Panc1 (cell line): ENCODE measurements around the gene FRMD8. TPM values are rescaled to one million over a fixed set of nuclear protein-coding genes. Genes with fewer than 3 reads are reported as not detected.

Experiments
- ATAC-seq: fragments of 200-7000 bp; cut with Tn5 transposase; 2 replicates; pipeline ENCODE4 v1.9.1; 2020; ENCODE audit warnings: mild to moderate bottlenecking, moderate library complexity
- Bru-seq: library from RNA; stranded (reverse); fragments of 400-500 nt; gene quantifications from one replicate; lab custom pipeline; 2021; lab: Mats Ljungman, UMichigan
- BruChase-seq, 2 experiments: library from RNA; stranded (reverse); fragments of 400-500 nt; gene quantifications; one replicate each; lab custom pipeline; 2021; lab: Mats Ljungman, UMichigan
- BruUV-seq: library from RNA; stranded (reverse); fragments of 400-500 nt; replicated peaks from 2 replicates; lab custom pipeline; 2021; lab: Mats Ljungman, UMichigan
- CTCF ChIA-PET: fragments of 300-600 bp; sonication (Branson Sonifier 250); formaldehyde crosslinking; loops from one replicate; lab custom pipeline; 2022; ENCODE audit warnings: antibody characterized with exemption; lab: Charles Lee
- POLR2A ChIA-PET: fragments of 300-600 bp; sonication (Branson Sonifier 250); formaldehyde crosslinking; loops from one replicate; lab custom pipeline; 2022; ENCODE audit warnings: antibody characterized with exemption; lab: Charles Lee
- DNase-seq: peaks from one replicate; pipeline ENCODE4 v3.0.0-alpha.2; 2010; ENCODE audit warnings: low read depth, low spot score
- H3K27ac ChIP-seq: 2 replicates; pipeline ENCODE4 v1.5.1; 2011; ENCODE audit warnings: mild to moderate bottlenecking, low read length, inconsistent platforms
- H3K27me3 ChIP-seq: fragments of 200-500 bp; sonication (Bioruptor generic); 2 replicates; pipeline ENCODE4 v1.6.0; 2014; ENCODE audit warnings: low read length, inconsistent platforms; ENCODE audit not compliant: control insufficient read depth, insufficient read depth
- H3K36me3 ChIP-seq: fragments of 200-500 bp; sonication (Bioruptor generic); 2 replicates; pipeline ENCODE4 v1.5.1; 2014; ENCODE audit warnings: inconsistent platforms, mild to moderate bottlenecking, low read length, moderate library complexity; ENCODE audit not compliant: control insufficient read depth, insufficient read depth
- H3K4me1 ChIP-seq: 2 replicates; pipeline ENCODE4 v1.5.1; 2011; ENCODE audit warnings: inconsistent platforms, mild to moderate bottlenecking, low read length, moderate library complexity; ENCODE audit not compliant: control insufficient read depth, insufficient read depth
- H3K4me3 ChIP-seq, 2 experiments: 2 replicates each; pipeline ENCODE4 v1.5.1; 2011 to 2012; ENCODE audit warnings: low read depth in 2 of 2, low read length in 2 of 2, mild to moderate bottlenecking in 2 of 2, inconsistent platforms in 1 of 2, moderate library complexity in 1 of 2
- H3K9me3 ChIP-seq: fragments of 200-500 bp; sonication (Bioruptor generic); 2 replicates; pipeline ENCODE4 v1.5.1; 2014; ENCODE audit warnings: low read depth, mild to moderate bottlenecking, inconsistent platforms, low read length, moderate library complexity; ENCODE audit not compliant: control insufficient read depth, insufficient read depth
- POLR2AphosphoS5 ChIP-seq: IDR thresholded peaks from 2 replicates; pipeline ENCODE4 v1.6.1; 2012; ENCODE audit warnings: mild to moderate bottlenecking, low read depth, low read length, moderate library complexity
- REST ChIP-seq, 2 experiments: IDR thresholded peaks; 2 replicates each; pipeline ENCODE4 v1.6.1; 2011 to 2012; ENCODE audit warnings: low read depth in 2 of 2, control low read depth in 1 of 2, low read length in 1 of 2, mild to moderate bottlenecking in 1 of 2, moderate library complexity in 1 of 2; ENCODE audit not compliant: insufficient read depth in 1 of 2
- SIN3A ChIP-seq: IDR thresholded peaks from 2 replicates; pipeline ENCODE4 v1.6.1; 2012; ENCODE audit warnings: low read depth, mild to moderate bottlenecking, low read length, moderate library complexity, borderline replicate concordance; ENCODE audit not compliant: insufficient read depth
- TCF7L2 ChIP-seq: IDR thresholded peaks from 2 replicates; pipeline ENCODE4 v1.6.1; 2011; ENCODE audit warnings: mild to moderate bottlenecking, low read depth, low read length, inconsistent platforms
- in situ Hi-C: cut with HindIII; loops from 2 replicates; pipeline ENCODE4 v1.10.0; 2016; ENCODE audit warnings: low sequenced_read_pairs, low pct_unique_long_range_greater_than_20kb
- intact Hi-C: fragments of 100-400 bp; cut with micrococcal nuclease; formaldehyde crosslinking; loops from one replicate; pipeline ENCODE4 v1.10.0; 2022; ENCODE audit not compliant: unreplicated experiment
- long read RNA-seq: library from polyadenylated mRNA; unstranded; transcript quantifications from one replicate; pipeline ENCODE4 v2.0.0, GENCODE V29; 2021; ENCODE audit not compliant: unreplicated experiment
- polyA plus RNA-seq: library from polyadenylated mRNA; unstranded; fragments of >200 nt; gene quantifications from one replicate; pipeline ENCODE4 v1.2.1, GENCODE V29; 2012; ENCODE audit warnings: missing spikeins; ENCODE audit not compliant: insufficient read length
- total RNA-seq: library from RNA; stranded (reverse); gene quantifications from one replicate; pipeline ENCODE4 v1.2.1, GENCODE V29; 2021; ENCODE audit not compliant: unreplicated experiment
- TF ChIP-seq, protein P1 (sequence below): fragments of 450-650 bp; IDR thresholded peaks from 2 replicates; pipeline ENCODE4 v1.5.1; 2017; ENCODE audit warnings: mild to moderate bottlenecking

Gene FRMD8, protein sequence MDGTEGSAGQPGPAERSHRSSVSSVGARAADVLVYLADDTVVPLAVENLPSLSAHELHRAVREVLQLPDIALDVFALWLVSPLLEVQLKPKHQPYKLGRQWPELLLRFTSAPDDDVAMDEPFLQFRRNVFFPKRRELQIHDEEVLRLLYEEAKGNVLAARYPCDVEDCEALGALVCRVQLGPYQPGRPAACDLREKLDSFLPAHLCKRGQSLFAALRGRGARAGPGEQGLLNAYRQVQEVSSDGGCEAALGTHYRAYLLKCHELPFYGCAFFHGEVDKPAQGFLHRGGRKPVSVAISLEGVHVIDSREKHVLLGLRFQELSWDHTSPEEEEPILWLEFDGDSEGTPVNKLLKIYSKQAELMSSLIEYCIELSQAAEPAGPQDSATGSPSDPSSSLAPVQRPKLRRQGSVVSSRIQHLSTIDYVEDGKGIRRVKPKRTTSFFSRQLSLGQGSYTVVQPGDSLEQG
- 85.8 TPM for total RNA-seq
- 76.7 TPM for polyA plus RNA-seq
- percentile 77 among the genes with signal in this experiment for Bru-seq, nascent RNA
- BruChase-seq, experiment 1, labeled RNA remaining after a 2-hour chase: percentile 86 among the genes with signal in this experiment
- percentile 82 among the genes with signal in this experiment for BruChase-seq, experiment 2, labeled RNA remaining after a 6-hour chase
- long read RNA-seq, transcript FRMD8-203 (10 exons, 1,818 nt): minor isoform, 44 of 288 reads
- long read RNA-seq, transcript FRMD8-201 (11 exons, 3,723 nt): major isoform, 55 of 288 reads
- long read RNA-seq, partial matches to known transcripts: 25 of 288 reads
- long read RNA-seq, other reads (novel, unspliced or antisense): 159 of 288 reads

- Histone ChIP-seq H3K27me3 (no peaks in the 10 kb centered on the region), H3K36me3 (no peaks in the 10 kb centered on the region; the same call in 1 of the 2 replicates), H3K4me3 (peak within 1 kb of the TSS; percentile 84 to 88), H3K9me3 (no peaks in the 10 kb centered on the region), H3K4me1 (peaks cover 73% of the 10 kb centered on the region), H3K27ac (peak within 1 kb of the TSS; percentile 92)
- ChIA-PET POLR2A (interaction anchor here (0.7 to 1.0 kb wide), 2 partner anchors 85 to 112 kb away, joined by 3 to 4 read pairs; partner anchors contain the start of gene MALAT1), CTCF (interaction anchor here (0.6 to 0.7 kb wide), 2 partner anchors 25 to 247 kb away, joined by 3 to 5 read pairs; no protein-coding TSS in a partner anchor)
- TF ChIP-seq POLR2AphosphoS5: peak; percentile 89
- TF ChIP-seq TCF7L2: no peak
- TF ChIP-seq REST (IDR thresholded peaks at IDR 0.05; ENCODE audit: insufficient read depth in 1 of 2, low read depth in 2 of 2, low read length in 1 of 2): peak in 1 of 2 experiments; percentile 40; a peak in 1 of 4 replicates
- TF ChIP-seq, protein P1, sequence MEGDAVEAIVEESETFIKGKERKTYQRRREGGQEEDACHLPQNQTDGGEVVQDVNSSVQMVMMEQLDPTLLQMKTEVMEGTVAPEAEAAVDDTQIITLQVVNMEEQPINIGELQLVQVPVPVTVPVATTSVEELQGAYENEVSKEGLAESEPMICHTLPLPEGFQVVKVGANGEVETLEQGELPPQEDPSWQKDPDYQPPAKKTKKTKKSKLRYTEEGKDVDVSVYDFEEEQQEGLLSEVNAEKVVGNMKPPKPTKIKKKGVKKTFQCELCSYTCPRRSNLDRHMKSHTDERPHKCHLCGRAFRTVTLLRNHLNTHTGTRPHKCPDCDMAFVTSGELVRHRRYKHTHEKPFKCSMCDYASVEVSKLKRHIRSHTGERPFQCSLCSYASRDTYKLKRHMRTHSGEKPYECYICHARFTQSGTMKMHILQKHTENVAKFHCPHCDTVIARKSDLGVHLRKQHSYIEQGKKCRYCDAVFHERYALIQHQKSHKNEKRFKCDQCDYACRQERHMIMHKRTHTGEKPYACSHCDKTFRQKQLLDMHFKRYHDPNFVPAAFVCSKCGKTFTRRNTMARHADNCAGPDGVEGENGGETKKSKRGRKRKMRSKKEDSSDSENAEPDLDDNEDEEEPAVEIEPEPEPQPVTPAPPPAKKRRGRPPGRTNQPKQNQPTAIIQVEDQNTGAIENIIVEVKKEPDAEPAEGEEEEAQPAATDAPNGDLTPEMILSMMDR: no peak
- peak; percentile 34; the same call in 1 of the 2 replicates for TF ChIP-seq SIN3A
- intact Hi-C loops (no loop called here), in situ Hi-C loops (no loop called here)
- ATAC-seq (peak; percentile 67), DNase-seq (peak; percentile 17)
- BruUV-seq: TSS peak; percentile 77
Measured at GRCh38 chr11:65386307-65387140, at the start of gene FRMD8. FRMD8 (plus strand) TSS chr11:65386637; CDS start chr11:65387037, 400 bp downstream.

GRCh38 chr11:65338676-65339075 is 47.8 kb upstream of the FRMD8 start:
- TF ChIP-seq, protein P1: no peak
- TF ChIP-seq SIN3A (no peak), REST (IDR thresholded peaks at IDR 0.05; ENCODE audit: insufficient read depth in 1 of 2, low read depth in 2 of 2, low read length in 1 of 2) (no peak), POLR2AphosphoS5 (no peak), TCF7L2 (no peak)
- ChIA-PET POLR2A (interaction anchor here (1.3 kb wide), 1 partner anchor 10 kb away, joined by 4 read pairs; no protein-coding TSS in a partner anchor), CTCF (no interaction called here)
- no peak for DNase-seq
- Histone ChIP-seq H3K4me3 (no peak overlapping the region), H3K27ac (no peak overlapping the region), H3K27me3 (no peaks in the 10 kb centered on the region), H3K36me3 (peaks cover 20% of the 10 kb centered on the region), H3K9me3 (no peaks in the 10 kb centered on the region), H3K4me1 (peaks cover 7% of the 10 kb centered on the region)
- BruUV-seq: no TSS peak
- in situ Hi-C loops (no loop called here), intact Hi-C loops (no loop called here)
- no peak for ATAC-seq
